T-helper 2 cell (primary cell): ENCODE measurements around the gene TMEM31.

Experiments used
- DNase-seq, 5 experiments: peaks; one replicate each; pipeline versions ENCODE4 v3.0.0 to v3.0.0-alpha.2; 2012 to 2022
- total RNA-seq, 2 donors: gene quantifications; one replicate each; lab custom pipeline; 2026; lab: John Stamatoyannopoulos, UW

TMEM31 gene, protein sequence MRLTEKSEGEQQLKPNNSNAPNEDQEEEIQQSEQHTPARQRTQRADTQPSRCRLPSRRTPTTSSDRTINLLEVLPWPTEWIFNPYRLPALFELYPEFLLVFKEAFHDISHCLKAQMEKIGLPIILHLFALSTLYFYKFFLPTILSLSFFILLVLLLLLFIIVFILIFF
- total RNA-seq: 0 to 0.07 reads per million in 2 donors

DNA sequence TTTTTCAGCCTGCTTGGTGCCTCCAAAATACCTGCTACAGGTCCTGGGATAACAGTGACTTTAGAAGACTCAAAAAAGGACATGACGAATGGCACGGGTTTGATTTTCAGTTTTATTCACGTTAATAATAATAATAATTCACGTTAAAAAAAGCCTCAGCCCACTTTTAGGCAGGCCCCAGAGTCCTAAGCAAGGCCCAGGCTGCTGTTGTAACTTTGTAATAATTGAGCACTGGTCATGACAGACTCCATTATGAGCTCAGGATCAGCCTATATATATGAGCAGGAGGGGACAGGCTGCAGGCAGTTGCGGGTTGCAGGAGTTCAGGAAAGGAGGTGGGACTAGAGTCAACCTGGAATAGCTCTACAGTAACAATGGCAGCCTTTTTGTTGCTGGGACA is at the start of gene TMEM31:
Gene TMEM31 (plus strand): TSS at position 301 of the 400 bp plus-strand sequence. CDS start 1,350 bp downstream, outside the sequence.
- DNase-seq: no peak

DNA sequence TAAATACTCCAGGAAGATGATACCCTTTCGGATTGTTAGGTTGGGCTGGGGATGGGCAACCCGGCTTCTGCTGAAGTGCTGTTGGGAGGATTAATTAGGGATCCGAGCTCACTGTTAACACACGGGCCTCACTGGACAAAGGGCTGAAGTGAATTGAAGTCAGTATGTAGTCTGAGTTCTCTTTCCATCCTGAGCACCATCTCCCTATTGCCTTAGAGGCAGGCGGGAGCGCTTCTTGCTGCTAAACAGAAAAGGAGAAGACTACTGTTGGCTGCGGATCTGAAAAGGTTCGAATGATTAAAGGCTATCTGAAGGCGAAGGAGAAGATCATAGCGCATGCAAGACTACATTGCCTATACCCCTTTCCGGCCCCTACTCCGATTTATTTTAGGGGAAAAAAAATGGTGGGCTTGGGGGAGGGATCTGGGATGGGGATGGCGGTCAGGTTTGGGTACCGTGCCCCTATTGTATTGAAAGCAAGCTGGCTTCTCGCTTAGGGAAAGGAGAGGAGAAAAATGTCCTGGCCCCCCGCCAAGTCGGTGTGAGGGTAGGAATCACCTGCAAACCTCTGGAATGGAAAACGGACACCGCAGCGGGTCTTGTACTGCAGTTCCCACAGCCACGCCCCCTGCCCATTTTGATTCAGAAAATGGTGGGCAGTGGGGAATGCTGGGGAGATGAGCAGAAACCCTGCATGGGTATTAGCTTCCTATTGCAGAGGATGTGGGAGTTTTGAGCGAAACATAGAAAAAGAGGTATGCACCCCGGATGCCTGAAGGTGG is 46.5 kb upstream of the TMEM31 start:
- DNase-seq: no peak

DNA sequence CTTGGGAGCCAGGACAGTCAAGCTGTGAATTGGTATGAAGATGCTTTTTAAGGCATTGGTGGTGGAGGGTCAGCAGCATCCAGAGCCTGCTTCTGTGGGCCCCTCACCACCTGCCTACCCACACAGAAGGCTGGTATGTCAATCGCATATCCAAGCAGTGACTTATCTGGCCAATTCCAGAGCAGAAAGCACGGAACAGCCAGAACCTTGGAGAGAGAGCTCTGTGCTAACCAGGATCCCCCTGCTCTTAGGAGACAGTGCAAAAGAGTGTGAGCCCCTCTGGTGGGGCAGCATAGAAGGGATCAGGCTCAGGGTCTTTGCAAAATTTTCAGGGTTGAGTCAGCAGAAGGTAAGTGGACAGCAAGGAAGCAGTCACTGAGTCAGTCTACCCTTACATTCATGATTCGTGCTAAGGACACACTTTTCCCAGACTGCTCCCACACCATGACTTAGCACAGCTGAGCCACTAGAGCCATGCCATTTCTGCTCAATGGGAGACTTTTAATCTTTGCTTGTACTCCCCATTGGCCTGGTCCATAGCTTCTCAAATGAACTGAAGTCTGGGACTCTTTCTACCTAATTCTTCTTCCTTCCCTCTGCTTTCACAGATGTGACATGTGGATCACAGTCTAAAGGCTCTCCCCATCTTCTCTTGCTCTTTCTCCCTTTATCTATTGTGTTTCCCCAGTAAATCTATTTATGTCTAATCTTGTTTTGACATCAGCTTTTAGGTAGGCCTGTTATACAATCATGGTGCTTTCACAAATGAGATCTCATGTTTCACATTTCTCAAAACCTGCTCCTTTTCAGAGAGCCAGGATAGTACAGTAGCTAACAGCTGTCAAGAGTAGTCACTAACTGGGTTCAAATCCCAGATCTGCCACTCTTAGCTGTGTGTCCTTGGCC is 44.3 kb upstream of the TMEM31 start:
- no peak for DNase-seq

DNA sequence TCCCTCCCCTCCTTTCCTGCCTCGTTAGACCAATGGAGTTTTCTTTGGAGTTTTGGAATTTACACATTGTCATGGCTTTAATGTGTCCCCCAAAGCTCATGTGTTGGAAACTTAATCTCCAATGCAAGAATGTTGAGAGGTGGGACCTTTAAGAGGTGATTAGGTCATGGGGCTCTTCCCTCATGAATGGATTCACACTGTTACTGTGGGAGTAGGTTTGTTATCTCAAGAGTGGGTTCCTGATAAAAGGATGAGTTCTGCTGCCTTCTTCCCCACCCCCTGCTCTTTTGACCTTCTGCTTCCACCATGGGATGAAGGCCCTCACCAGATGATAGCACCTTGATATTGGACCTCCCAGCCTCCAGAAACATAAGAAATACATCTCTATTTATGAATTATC is 41.0 kb upstream of the TMEM31 start:
- no peak for DNase-seq

DNA sequence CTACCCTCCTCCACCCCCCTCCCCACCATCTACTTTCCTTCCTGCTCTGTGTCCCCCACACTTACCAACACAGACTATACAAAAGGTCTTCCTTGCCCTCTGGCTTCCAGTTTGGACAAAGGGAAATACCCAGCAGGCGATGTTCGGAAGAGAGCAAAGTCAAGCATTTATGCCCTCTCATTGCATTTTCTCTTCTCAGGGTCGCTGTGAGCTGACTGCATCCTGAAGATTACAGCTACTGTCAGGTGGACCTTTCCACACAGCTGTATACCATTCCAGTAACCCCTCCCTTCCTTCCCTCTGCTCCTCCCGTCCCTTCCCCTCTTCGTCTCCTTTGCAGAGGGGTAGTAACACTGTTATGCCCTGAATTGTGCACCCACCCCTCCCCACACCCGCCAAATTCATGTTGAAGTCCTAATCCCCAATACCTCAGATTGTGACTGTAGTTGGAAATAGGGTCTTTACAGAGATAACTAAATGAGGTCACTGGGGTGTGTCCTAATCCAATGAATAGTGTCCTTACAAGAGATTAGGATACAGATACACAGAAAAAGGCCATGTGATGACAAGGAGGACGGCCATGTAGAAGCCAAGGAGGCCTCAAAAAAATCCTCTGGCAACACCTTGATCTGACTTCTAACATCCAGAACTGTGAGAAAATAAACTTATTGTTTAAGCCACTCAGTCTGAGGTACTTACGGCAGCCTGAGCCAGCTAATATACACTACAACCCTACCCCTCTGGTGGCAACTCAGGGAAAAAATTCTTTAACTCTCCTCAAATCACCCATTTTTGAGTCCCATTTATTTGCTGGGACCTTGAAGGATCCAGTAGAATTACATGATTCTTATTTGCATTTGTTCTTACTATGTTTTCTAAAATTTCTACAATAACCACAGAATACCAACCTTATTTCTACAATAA is 35.9 kb upstream of the TMEM31 start:
- no peak for DNase-seq

DNA sequence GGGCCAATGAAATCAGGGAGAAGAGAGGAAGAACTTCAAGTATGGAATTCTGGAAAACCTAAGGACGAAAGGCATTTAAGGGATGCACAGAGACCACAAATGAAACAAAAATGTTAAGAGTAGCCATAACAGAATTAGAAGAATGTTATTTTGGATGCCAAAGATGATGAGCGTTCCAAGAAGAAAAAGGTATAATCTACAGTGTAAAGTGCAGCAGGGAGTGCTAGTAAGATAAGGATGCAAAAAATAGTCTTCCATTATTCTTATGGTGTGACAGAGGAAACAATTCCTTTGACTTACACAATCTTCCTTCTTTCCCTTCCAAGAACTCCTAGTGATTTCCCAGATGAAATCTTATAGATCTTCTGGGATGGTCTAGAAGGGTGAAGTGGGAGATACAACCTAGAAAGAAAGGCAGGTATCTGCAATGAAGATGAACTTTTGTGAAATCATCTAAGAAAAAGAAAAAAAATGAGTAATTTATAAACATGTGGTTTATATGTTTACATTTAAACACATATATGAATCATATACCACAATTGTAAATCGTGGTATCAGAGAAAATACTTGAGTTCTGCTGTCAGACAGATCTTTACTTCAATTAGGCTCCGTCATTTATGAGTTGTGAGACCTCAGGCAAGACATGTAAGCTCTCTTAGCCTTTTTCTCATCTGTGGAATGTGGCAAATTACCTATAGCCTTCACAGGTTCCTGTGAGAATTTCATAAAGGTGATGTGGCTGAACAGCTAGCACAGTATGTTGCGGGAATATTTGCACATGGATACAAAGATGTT is 32.3 kb upstream of the TMEM31 start:
- no peak for DNase-seq

DNA sequence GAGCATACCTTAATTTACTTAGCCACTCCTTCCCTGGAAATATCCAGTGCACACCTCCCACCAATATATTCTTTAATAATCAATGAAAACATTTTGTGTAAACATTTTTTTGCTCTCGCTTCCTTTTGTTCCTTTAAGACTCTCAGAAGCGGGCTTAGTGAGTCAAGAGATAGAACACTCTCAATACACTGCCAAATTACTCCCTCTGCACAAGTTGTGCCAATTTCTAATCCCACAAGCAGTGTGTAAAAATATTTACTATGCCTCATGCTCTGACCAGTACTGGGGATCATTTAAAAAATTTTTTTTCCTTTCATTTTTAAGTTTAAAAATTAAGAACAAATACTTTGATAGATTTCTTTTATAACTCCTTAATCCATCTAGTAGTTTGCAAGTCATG is 29.3 kb upstream of the TMEM31 start:
- no peak for DNase-seq

DNA sequence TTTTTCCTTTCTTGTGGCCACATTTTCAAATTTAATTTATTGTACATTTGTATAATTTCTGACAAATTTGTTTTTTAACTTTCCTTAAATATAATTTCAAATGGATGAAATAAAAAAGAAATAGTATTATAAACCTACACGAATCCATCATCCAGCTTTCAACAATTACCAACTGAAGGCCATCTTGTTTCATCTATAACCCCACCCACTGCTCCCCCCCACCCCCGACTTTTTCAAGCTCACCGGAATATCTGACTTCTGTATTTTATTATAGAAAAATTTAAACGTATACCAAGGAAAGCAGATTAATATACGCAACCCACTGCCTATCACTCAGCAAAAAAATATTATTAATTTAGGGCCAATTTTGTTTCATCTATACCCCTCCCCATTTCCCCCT is 25.3 kb upstream of the TMEM31 start:
- DNase-seq: peak in 1 of 5 experiments; percentile 29

DNA sequence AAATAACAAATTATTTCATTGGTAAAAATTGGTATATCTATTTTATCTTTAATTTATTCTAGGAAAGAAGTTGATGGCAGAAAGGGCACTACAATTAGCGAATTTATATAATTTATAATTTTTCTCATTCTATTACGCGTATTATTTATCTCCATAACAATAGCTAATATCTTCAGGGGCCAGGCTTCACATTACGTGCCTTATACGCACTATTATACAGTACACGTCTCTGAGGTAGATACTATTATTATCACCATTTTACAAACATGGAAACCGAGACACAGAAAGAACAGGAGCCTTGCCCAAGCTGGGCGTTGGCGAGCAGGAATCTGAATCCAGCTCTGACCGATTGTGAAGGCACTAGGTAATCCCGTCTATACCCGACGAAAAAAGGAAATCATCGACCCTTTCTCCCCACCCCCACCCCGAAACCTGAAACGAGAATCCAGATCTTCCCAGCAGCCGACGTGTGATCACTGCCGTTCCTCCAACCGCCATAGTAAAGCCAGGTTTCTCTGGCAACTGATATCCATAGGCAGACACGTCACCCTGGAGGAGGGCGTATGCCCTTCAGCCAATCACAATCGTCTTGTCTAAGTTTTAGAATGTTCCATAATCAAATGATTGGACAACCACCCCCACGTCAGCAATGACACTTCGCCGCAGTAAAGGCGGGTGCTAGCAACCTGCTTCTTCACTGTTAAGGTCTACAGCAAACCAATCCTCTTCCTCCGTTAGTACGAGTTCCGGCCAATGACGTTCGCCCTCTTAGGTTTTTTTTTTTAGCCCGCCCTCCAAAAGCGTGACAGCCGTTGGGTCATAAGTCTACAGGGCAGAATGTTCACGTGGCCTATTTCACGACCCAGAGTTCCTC is 24.3 kb upstream of the TMEM31 start, which contains the start of gene MORF4L2:
Gene MORF4L2 (minus strand): TSS at position 501 of the 874 bp plus-strand sequence. CDS start 9,672 bp downstream, outside the sequence.
- peak; percentile 50 to 98 (median 84) for DNase-seq

DNA sequence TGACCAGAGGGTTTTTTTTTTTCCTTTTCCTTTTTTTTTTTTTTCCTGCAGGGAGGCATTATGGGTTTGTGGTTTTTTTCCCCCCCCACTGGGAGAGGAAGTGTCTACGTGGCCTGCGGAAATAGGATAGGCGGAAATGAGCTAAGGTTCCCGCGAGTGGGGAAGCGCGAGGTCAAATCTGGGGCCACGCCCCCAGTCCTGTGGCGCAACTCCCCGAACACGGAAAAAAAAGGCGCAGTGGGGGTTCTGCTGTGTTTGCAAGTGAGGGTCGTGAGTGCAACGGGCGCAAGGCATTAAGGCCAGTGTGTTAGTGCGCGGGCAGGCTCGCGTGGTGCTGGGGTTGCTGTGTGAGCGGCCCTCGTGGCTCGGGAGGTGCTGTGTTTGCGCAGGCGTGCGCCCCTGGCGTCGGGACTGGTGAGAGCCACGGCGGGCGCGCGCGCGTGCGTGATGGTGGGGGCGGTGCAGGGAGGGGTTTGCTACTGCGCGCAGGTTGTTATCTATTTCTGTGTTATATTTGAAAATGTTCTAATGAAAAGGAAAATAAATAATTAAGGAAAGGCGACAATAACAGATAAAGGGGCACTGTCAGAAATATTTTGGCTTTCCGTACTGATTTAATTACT is 23.5 kb upstream of the TMEM31 start:
- peak; percentile 72 to 90 (median 81) for DNase-seq

DNA sequence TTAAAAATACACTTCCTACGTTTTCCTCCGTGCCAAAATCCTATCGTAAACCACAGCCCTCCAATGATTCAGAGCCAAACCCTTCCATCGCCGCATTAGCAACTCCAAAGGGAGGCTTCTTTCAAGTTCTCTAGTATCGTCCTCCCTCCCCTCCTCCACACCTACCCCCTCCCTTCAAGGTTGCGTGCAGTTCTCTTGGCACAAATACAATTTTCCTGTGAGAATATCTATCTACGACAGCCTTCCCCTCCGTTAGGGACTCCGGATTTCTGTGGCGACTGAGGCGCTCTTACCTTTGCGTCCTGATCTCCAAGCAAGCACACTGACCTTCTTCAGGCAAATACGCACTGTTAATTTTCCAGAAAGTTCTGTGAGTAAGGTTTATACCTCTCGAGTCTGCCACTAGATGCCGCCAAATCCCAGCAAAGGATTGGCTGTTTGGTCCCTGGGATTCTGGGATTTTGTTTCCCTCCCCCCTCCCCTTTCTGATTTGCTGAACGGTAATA is 23.0 kb upstream of the TMEM31 start:
- peak in 4 of 5 experiments; percentile 3 to 67 (median 26) for DNase-seq

DNA sequence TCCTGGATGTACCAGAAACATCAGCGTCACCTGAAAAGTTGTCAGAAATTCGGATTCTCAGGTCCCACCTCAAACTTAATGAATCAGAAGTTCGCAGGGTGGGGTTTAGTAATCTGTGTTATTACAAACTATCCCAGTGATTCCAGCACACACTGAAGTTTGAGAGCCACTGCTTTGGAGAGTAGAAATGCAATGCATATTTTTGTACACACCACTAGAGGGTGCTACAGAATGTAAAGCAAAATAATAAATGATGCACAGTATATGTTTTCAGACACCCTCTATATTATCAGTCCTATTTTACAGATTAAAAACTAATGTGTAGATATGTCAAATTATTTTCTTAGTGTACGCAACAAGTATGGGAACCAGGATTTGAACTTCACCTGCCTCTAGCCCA is 21.8 kb upstream of the TMEM31 start:
- peak in 1 of 5 experiments; percentile 36 for DNase-seq

DNA sequence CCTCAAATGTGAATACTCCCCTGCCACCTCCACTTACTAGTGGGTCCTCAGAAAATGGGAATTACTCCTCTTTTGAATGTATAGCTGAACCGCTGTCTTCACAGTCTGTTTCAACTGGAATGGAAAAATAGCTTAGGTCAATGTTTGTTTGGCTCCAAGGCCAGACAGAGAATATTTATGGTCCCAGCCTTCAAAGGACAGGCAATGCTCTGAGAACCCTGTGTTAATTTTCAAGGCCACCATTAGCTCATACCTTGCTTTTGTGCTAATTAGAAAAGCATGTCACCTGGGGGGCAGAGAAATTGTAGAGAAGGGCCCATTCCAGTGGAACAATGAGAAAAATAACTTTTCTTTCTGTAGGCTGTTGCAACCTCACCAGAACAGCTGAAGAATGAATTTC is 19.6 kb upstream of the TMEM31 start:
- DNase-seq: no peak

DNA sequence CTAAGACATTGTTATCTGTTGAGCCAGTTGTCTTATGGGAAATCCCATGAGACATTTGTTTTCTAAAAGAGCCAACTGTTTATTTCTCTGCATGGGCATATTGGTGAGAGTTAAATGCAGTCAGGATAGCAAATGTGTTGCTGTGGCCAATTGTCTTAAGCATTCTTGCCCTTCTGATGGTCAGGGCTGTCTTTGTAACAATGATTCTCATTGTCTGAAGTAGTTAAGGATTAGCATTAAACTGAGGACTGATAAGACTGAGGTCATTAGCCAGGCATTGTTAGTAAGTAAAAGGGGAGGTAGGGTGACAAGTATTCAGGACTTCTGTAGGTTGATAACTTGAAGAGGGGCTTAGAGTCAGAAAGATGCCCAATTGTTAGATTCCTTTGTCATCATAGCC is 13.0 kb upstream of the TMEM31 start:
- DNase-seq: no peak

DNA sequence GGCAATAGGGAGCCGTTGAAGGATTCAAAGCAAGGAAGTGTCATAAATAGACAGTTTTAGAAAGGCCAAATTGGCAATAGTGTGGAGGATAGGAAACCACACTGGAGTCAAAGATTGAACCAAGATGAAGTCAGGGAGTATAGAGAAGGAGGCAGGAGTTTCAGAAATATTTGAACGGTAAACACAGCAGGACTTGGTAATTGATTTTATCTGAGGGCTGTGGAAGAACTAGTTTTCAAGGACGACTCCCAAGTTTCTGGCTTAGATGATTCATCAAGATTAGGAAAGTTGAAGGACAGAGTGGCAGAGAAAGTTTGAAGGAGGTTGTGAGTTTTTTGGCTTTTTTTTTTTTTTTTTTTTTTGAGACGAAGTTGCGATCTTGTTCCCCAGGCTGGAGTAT is 11.5 kb upstream of the TMEM31 start:
- no peak for DNase-seq

DNA sequence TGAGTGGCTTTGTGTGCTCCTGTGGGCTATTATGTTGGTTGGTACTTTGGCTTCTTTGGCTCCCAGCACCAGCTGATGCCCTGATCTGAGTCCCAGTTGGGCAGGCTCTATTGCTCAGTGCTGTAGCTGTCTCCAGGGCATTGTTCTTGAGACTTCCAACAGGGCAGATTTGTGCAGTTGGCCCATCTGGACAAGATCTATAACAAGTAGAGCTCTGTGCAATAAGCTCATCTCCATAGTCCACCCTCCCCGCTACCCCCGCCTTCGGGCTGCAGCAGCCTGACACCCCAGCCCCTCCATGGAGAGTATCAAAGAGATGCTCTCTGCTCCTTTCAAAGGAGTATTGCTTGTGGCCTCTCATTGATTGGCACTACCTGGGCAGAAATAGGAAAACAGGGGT is 5.8 kb upstream of the TMEM31 start:
- no peak for DNase-seq

DNA sequence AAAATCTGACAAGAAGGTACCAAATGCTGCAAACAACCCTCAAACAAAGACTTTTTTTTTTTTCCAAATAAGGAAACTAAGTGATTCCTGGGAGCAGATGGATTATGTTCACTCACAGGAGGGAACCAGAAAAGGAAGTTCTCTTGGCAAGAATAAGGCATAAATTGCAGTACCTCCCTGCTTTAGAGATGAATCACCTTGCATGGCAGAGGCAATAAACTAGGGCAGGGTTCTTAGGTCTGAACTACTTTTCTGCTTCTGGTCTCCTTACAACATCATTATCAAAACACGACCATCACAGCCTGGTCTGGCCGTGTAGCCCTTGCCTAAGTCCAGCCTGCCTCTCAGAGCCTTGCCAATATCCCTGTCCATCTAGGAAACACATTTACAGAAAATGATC is 6.3 kb downstream of the TMEM31 start:
- DNase-seq: no peak

DNA sequence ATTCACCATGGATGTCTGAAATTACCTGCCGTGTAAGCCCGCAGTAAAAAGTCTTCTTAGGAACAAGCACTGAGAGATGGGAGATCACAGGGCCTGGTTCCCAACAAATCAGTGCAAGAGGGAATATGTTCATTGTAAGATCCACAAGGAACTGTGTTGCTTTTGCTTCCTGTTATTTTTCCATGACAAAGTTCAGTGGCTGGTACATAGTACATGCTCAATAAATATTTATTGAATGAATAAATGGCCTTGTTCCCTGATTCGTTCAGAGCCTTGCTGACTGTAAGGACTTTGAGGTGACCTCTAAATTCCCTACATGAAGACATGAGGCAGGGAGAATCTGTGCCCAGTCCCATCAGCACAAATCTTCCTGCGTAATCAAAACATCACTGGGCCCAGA is 7.4 kb downstream of the TMEM31 start:
- DNase-seq: no peak

DNA sequence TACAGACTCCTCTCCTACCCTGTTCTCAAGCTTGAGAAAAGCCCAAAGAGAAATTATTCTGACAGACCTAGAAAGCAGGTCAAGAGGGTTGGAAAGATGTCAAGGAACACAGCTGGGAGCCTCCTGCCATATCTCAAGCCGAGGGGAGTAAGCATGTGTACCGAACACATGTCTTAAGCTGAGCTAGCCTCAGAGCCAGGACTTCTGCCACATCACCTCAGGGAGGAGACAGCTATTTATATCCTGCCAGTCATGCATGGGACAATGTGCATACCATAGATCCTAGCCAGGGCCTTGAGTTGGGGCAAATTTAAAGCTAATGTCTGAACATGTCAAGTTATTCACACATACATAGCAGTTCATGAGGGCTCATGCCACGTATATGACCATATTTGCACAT is 11.8 kb downstream of the TMEM31 start:
- DNase-seq: no peak
